ENCODE data around the gene B3GALT6.

The B3GALT6 gene

DNA sequence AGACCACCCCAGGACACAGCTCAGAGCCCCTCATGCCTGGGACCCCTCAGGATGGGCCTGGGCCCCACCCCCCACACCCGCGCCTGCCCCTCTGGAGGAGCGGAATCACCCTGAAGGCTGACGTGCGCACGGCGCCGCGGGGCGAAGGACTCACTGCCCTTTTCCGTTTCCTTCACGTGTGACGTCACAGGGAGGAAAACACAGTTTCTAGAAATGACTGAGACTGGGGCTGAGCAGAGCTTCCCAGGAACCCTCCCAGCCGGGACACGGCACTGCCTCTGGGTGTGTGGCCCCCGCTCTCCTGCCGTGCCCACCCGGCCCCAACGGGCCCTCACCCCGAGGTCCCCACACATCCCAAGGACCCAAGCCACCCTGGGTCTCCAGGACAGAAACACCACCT is 12.7 kb upstream of the B3GALT6 start:
- Histone ChIP-seq H3K4me3 (ENCODE audit: low read depth, low read length) (no peak overlapping the region), H3K27me3 (ENCODE audit: control insufficient read depth, insufficient read depth, low read length) (no peaks in the 10 kb centered on the region), H3K9me3 (ENCODE audit: control insufficient read depth, insufficient read depth, low read length) (no peaks in the 10 kb centered on the region), H3K9ac (ENCODE audit: low read depth, low read length) (no peak overlapping the region), H3K36me3 (ENCODE audit: control insufficient read depth, insufficient read depth, low read length) (peaks cover 52% of the 10 kb centered on the region), H3K4me1 (ENCODE audit: control insufficient read depth, insufficient read depth, low read length) (no peaks in the 10 kb centered on the region), H3K27ac (ENCODE audit: low read depth, low read length) (no peak overlapping the region)

GRCh38 chr1:1220197-1220596 is 11.8 kb upstream of the B3GALT6 start:
- Histone ChIP-seq H3K9ac (ENCODE audit: low read depth, low read length) (no peak overlapping the region), H3K9me3 (ENCODE audit: control insufficient read depth, insufficient read depth, low read length) (no peaks in the 10 kb centered on the region), H3K4me1 (ENCODE audit: control insufficient read depth, insufficient read depth, low read length) (no peaks in the 10 kb centered on the region), H3K4me3 (ENCODE audit: low read depth, low read length) (no peak overlapping the region), H3K27ac (ENCODE audit: low read depth, low read length) (no peak overlapping the region), H3K36me3 (ENCODE audit: control insufficient read depth, insufficient read depth, low read length) (peaks cover 58% of the 10 kb centered on the region), H3K27me3 (ENCODE audit: control insufficient read depth, insufficient read depth, low read length) (no peaks in the 10 kb centered on the region)

DNA sequence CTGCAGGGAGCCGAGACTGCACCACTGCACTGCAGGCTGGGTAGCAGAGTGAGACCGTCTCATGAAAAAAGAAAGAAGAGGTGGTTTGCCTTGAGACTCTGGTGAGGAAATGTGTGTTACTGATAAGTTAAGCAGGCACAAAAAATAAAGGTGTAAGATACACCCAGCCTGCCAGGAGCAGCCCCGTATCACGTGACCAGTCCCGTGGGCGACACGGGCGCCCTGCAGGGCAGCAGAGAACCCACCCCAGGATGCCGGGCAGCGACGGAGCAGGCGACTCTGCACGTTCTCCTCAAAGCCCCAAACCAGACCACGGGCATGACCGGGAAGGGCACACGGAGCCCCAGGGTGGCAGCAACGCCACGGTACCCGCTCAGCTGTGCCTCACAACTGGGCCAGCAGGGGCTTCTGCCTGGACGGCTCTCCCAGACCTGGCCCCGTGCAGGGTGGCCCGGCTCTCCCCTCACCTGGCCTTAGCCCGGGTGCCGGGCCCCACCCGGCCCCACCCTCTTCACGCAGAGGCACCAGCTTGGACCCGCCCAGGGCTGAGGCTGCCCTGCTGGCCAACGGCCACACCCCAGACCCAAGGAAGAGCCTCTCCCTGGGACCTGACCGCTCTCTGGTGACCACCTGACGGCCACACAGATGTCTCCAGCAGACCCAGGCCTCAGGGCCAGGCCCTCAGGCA is 10.0 kb upstream of the B3GALT6 start:
- Histone ChIP-seq H3K9ac (ENCODE audit: low read depth, low read length) (no peak overlapping the region), H3K4me3 (ENCODE audit: low read depth, low read length) (no peak overlapping the region), H3K36me3 (ENCODE audit: control insufficient read depth, insufficient read depth, low read length) (peaks cover 58% of the 10 kb centered on the region), H3K9me3 (ENCODE audit: control insufficient read depth, insufficient read depth, low read length) (no peaks in the 10 kb centered on the region), H3K27me3 (ENCODE audit: control insufficient read depth, insufficient read depth, low read length) (no peaks in the 10 kb centered on the region), H3K27ac (ENCODE audit: low read depth, low read length) (no peak overlapping the region), H3K4me1 (ENCODE audit: control insufficient read depth, insufficient read depth, low read length) (no peaks in the 10 kb centered on the region)

DNA sequence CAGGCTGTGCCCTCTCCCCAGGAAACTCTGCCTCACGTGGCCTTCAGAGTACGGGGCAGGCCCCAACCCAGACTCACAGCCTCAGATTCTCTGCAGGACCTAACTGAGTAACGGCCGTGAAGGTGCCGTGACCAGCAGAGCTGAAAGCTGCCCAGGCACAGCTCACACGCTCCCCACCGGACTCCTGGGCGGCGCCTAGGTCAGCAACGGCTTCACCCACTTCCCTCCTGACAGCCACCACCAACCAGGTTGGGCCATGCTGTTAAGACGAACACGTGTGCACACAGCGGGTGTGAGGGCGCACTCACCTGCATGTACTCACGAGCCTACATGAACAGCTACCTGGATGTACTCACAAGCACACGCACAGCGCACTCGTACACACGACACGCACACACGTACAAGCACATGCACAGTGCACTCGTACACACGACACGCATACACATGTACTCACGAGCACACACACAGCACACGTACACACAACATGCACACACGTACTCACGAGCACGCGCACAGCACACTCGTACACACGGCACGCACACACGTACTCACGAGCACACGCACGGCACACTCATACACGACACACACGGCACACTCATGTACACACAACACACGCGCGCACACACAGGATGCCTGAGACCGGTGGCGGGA is 9.3 kb upstream of the B3GALT6 start:
- peaks cover 56% of the 10 kb centered on the region for H3K36me3 ChIP-seq (ENCODE audit: control insufficient read depth, insufficient read depth, low read length)
- H3K9me3 ChIP-seq (ENCODE audit: control insufficient read depth, insufficient read depth, low read length) = no peaks in the 10 kb centered on the region
- no peak overlapping the region for H3K27ac ChIP-seq (ENCODE audit: low read depth, low read length)
- H3K4me1 ChIP-seq (ENCODE audit: control insufficient read depth, insufficient read depth, low read length) = no peaks in the 10 kb centered on the region
- H3K27me3 ChIP-seq (ENCODE audit: control insufficient read depth, insufficient read depth, low read length) = no peaks in the 10 kb centered on the region
- no peak overlapping the region for H3K9ac ChIP-seq (ENCODE audit: low read depth, low read length)
- no peak overlapping the region for H3K4me3 ChIP-seq (ENCODE audit: low read depth, low read length)

DNA sequence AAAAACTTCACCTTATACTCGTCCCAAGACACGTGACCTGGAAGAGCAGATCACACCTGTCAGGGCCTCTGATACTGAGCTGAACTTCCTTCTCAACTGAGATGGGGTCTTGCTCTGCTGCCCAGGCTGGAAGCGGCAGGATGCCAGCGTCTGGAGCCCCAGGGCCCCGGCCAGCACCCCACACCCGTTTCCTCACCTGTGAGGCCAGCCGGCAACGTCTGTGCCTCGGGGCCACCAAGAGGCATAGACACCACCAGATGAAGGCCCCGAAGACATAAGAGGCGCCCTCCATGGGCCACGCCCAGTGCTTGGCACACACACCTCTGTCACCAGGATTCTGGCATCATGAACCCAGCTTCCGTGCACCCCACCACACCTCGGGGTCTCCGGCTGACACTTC is 8.7 kb upstream of the B3GALT6 start:
- Histone ChIP-seq H3K36me3 (ENCODE audit: control insufficient read depth, insufficient read depth, low read length) (peaks cover 56% of the 10 kb centered on the region), H3K9me3 (ENCODE audit: control insufficient read depth, insufficient read depth, low read length) (no peaks in the 10 kb centered on the region), H3K27ac (ENCODE audit: low read depth, low read length) (no peak overlapping the region), H3K4me3 (ENCODE audit: low read depth, low read length) (no peak overlapping the region), H3K27me3 (ENCODE audit: control insufficient read depth, insufficient read depth, low read length) (no peaks in the 10 kb centered on the region), H3K9ac (ENCODE audit: low read depth, low read length) (no peak overlapping the region), H3K4me1 (ENCODE audit: control insufficient read depth, insufficient read depth, low read length) (no peaks in the 10 kb centered on the region)

GRCh38 chr1:1223891-1224290 is 8.1 kb upstream of the B3GALT6 start:
- no peak overlapping the region for H3K27ac ChIP-seq (ENCODE audit: low read depth, low read length)
- no peaks in the 10 kb centered on the region for H3K9me3 ChIP-seq (ENCODE audit: control insufficient read depth, insufficient read depth, low read length)
- H3K4me3 ChIP-seq (ENCODE audit: low read depth, low read length) = no peak overlapping the region
- H3K36me3 ChIP-seq (ENCODE audit: control insufficient read depth, insufficient read depth, low read length) = peaks cover 57% of the 10 kb centered on the region
- no peaks in the 10 kb centered on the region for H3K4me1 ChIP-seq (ENCODE audit: control insufficient read depth, insufficient read depth, low read length)
- no peak overlapping the region for H3K9ac ChIP-seq (ENCODE audit: low read depth, low read length)
- H3K27me3 ChIP-seq (ENCODE audit: control insufficient read depth, insufficient read depth, low read length) = no peaks in the 10 kb centered on the region

GRCh38 chr1:1225238-1225845 is 6.7 kb upstream of the B3GALT6 start:
- H3K27me3 ChIP-seq (ENCODE audit: control insufficient read depth, insufficient read depth, low read length) = no peaks in the 10 kb centered on the region
- no peaks in the 10 kb centered on the region for H3K9me3 ChIP-seq (ENCODE audit: control insufficient read depth, insufficient read depth, low read length)
- H3K27ac ChIP-seq (ENCODE audit: low read depth, low read length) = no peak overlapping the region
- no peak overlapping the region for H3K4me3 ChIP-seq (ENCODE audit: low read depth, low read length)
- H3K9ac ChIP-seq (ENCODE audit: low read depth, low read length) = no peak overlapping the region
- H3K36me3 ChIP-seq (ENCODE audit: control insufficient read depth, insufficient read depth, low read length) = peaks cover 57% of the 10 kb centered on the region
- H3K4me1 ChIP-seq (ENCODE audit: control insufficient read depth, insufficient read depth, low read length) = no peaks in the 10 kb centered on the region

GRCh38 chr1:1225913-1226312 is 6.1 kb upstream of the B3GALT6 start:
- Histone ChIP-seq H3K27me3 (ENCODE audit: control insufficient read depth, insufficient read depth, low read length) (no peaks in the 10 kb centered on the region), H3K4me1 (ENCODE audit: control insufficient read depth, insufficient read depth, low read length) (no peaks in the 10 kb centered on the region), H3K9ac (ENCODE audit: low read depth, low read length) (no peak overlapping the region), H3K9me3 (ENCODE audit: control insufficient read depth, insufficient read depth, low read length) (no peaks in the 10 kb centered on the region), H3K27ac (ENCODE audit: low read depth, low read length) (no peak overlapping the region), H3K4me3 (ENCODE audit: low read depth, low read length) (no peak overlapping the region), H3K36me3 (ENCODE audit: control insufficient read depth, insufficient read depth, low read length) (peaks cover 52% of the 10 kb centered on the region)

DNA sequence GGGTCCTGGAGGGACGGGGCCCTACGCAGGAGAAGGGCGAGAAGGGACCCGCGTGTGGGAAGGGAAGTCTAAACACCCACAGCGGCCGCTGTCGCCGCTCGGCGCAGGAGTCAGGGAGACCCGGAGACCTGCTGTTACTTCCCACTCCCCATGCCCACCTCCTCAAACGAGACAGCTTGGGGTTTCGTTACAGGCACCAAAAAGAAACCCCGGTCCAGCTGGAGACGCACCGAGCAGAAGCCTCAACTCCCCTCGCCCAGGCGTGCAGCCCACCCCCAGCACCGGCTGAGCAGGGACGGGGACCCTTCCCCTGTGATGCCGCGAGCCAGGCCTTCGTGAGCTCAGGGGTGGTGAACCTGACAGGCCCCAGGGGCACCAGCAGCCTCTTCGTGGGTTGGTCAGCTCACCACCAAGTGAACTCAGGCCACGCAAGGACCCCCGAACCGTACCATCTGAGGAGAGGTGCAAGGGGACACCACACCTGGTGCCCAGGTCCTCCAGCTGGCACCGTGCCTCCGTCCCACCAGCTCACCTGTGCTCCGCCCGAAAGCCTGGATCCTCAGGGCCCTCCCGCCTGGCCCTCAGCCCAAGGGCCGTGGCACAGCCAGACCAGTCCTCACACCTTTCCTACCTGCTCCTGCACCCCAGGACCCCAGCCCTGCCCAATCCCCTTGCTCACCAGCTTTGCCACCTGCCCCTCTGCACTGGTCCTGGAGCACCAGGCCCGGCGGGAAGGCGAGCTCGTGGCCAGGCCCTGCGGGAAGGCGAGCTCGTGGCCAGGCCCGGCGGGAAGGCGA is 5.3 kb upstream of the B3GALT6 start:
- peaks cover 45% of the 10 kb centered on the region for H3K36me3 ChIP-seq (ENCODE audit: control insufficient read depth, insufficient read depth, low read length)
- H3K27me3 ChIP-seq (ENCODE audit: control insufficient read depth, insufficient read depth, low read length) = no peaks in the 10 kb centered on the region
- H3K4me1 ChIP-seq (ENCODE audit: control insufficient read depth, insufficient read depth, low read length) = no peaks in the 10 kb centered on the region
- H3K9me3 ChIP-seq (ENCODE audit: control insufficient read depth, insufficient read depth, low read length) = no peaks in the 10 kb centered on the region
- H3K4me3 ChIP-seq (ENCODE audit: low read depth, low read length) = no peak overlapping the region
- no peak overlapping the region for H3K9ac ChIP-seq (ENCODE audit: low read depth, low read length)
- H3K27ac ChIP-seq (ENCODE audit: low read depth, low read length) = no peak overlapping the region

DNA sequence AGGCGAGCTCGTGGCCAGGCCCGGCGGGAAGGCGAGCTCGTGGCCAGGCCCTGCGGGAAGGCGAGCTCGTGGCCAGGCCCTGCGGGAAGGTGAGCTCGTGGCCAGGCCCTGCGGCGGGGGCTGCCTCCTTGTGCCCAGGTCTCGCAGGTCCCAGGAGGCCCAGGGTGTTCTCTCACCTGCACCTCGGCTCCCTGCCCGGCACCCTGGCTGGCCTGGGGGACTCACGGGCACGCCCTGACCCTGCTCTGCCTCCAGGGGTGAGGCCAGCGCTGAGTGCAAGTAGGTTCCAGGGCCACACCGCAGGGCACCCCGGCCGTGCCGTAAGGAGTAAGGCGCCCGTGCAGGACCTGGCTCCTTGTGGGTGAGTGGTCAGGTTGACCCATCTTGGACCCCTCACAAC is 4.7 kb upstream of the B3GALT6 start:
- H3K9ac ChIP-seq (ENCODE audit: low read depth, low read length) = no peak overlapping the region
- peaks cover 40% of the 10 kb centered on the region for H3K36me3 ChIP-seq (ENCODE audit: control insufficient read depth, insufficient read depth, low read length)
- H3K27ac ChIP-seq (ENCODE audit: low read depth, low read length) = no peak overlapping the region
- no peaks in the 10 kb centered on the region for H3K4me1 ChIP-seq (ENCODE audit: control insufficient read depth, insufficient read depth, low read length)
- H3K9me3 ChIP-seq (ENCODE audit: control insufficient read depth, insufficient read depth, low read length) = no peaks in the 10 kb centered on the region
- no peak overlapping the region for H3K4me3 ChIP-seq (ENCODE audit: low read depth, low read length)
- H3K27me3 ChIP-seq (ENCODE audit: control insufficient read depth, insufficient read depth, low read length) = no peaks in the 10 kb centered on the region

GRCh38 chr1:1228187-1228586 is 3.9 kb upstream of the B3GALT6 start:
- H3K27me3 ChIP-seq (ENCODE audit: control insufficient read depth, insufficient read depth, low read length) = no peaks in the 10 kb centered on the region
- H3K27ac ChIP-seq (ENCODE audit: low read depth, low read length) = no peak overlapping the region
- H3K4me1 ChIP-seq (ENCODE audit: control insufficient read depth, insufficient read depth, low read length) = no peaks in the 10 kb centered on the region
- peaks cover 32% of the 10 kb centered on the region for H3K36me3 ChIP-seq (ENCODE audit: control insufficient read depth, insufficient read depth, low read length)
- no peak overlapping the region for H3K4me3 ChIP-seq (ENCODE audit: low read depth, low read length)
- H3K9me3 ChIP-seq (ENCODE audit: control insufficient read depth, insufficient read depth, low read length) = no peaks in the 10 kb centered on the region
- H3K9ac ChIP-seq (ENCODE audit: low read depth, low read length) = no peak overlapping the region

All from HUES48 (cell line).